T-helper 17 cell (primary cell): ENCODE measurements around the gene DLG2. TPM values are rescaled to one million over a fixed set of nuclear protein-coding genes. Genes with fewer than 3 reads are reported as not detected.
"Not testable (repeated sequence)": the region's sequence is repeated elsewhere in the genome, so short reads cannot be mapped to it uniquely, and the experiment has no call there.

Experiments used
- ATAC-seq: fragments of 150-1000 bp; cut with Tn5 transposase; 2 replicates; pipeline ENCODE4 v1.10.0; 2021; ENCODE audit warnings: mild to moderate bottlenecking, moderate library complexity
- DNase-seq, 3 donors: peaks; one replicate each; pipeline versions ENCODE4 v3.0.0 to v3.0.0-alpha.2; 2020 to 2021
- H3K9me3 ChIP-seq: one replicate; pipeline ENCODE4 v1.7.0; 2013; ENCODE audit warnings: low read length, mild to moderate bottlenecking; ENCODE audit not compliant: control insufficient read depth, poor library complexity, severe bottlenecking
- H3K27ac Mint-ChIP-seq: one replicate; pipeline ENCODE4 v1.8.0; 2022; ENCODE audit warnings: mild to moderate bottlenecking, moderate library complexity, mixed read lengths
- H3K27me3 Mint-ChIP-seq: one replicate; pipeline ENCODE4 v1.8.0; 2022; ENCODE audit warnings: mixed read lengths
- H3K36me3 Mint-ChIP-seq: one replicate; pipeline ENCODE4 v1.8.0; 2022; ENCODE audit warnings: low read depth, mixed read lengths
- H3K4me1 Mint-ChIP-seq: one replicate; pipeline ENCODE4 v1.8.0; 2022; ENCODE audit warnings: mild to moderate bottlenecking, mixed read lengths
- H3K4me3 Mint-ChIP-seq: one replicate; pipeline ENCODE4 v1.8.0; 2022; ENCODE audit warnings: mild to moderate bottlenecking, moderate library complexity, mixed read lengths
- total RNA-seq, 4 donors: library from RNA in 2 of 4; stranded (reverse) in 2 of 4; gene quantifications; one replicate each; pipeline ENCODE4 v1.2.3 and lab custom pipeline; 2022 to 2026

DLG2 gene
- total RNA-seq, 2 donors from 2014 or later: 1.0 to 2.2 TPM

GRCh38 chr11:85295694-85296271 is 331.4 kb downstream of the DLG2 start:
- ATAC-seq: no peak
- DNase-seq: no peak
- no peaks in the 10 kb centered on the region for H3K4me1 Mint-ChIP-seq
- H3K27ac Mint-ChIP-seq: no peak overlapping the region
- H3K36me3 Mint-ChIP-seq: no peaks in the 10 kb centered on the region
- no peak overlapping the region for H3K4me3 Mint-ChIP-seq
- no peaks in the 10 kb centered on the region for H3K9me3 ChIP-seq
- H3K27me3 Mint-ChIP-seq: no peaks in the 10 kb centered on the region

GRCh38 chr11:85281550-85281949 is 345.6 kb downstream of the DLG2 start:
- DNase-seq: no peak
- no peak overlapping the region for H3K27ac Mint-ChIP-seq
- no peaks in the 10 kb centered on the region for H3K36me3 Mint-ChIP-seq
- H3K4me3 Mint-ChIP-seq: no peak overlapping the region
- H3K9me3 ChIP-seq: no peaks in the 10 kb centered on the region
- no peaks in the 10 kb centered on the region for H3K27me3 Mint-ChIP-seq
- no peak for ATAC-seq
- H3K4me1 Mint-ChIP-seq: no peaks in the 10 kb centered on the region

- Mint-ChIP-seq H3K36me3 (no peaks in the 10 kb centered on the region), H3K27ac (no peak overlapping the region), H3K4me3 (no peak overlapping the region), H3K4me1 (no peaks in the 10 kb centered on the region), H3K27me3 (no peaks in the 10 kb centered on the region)
- ATAC-seq (no peak), DNase-seq (no peak)
- no peaks in the 10 kb centered on the region for H3K9me3 ChIP-seq
Observed at GRCh38 chr11:85279267-85279666, 347.9 kb downstream of the DLG2 start.

- H3K36me3 Mint-ChIP-seq: no peaks in the 10 kb centered on the region
- ATAC-seq (no peak), DNase-seq (no peak)
- no peaks in the 10 kb centered on the region for H3K4me1 Mint-ChIP-seq
- no peak overlapping the region for H3K27ac Mint-ChIP-seq
- H3K27me3 Mint-ChIP-seq: no peaks in the 10 kb centered on the region
- H3K4me3 Mint-ChIP-seq: no peak overlapping the region
- H3K9me3 ChIP-seq: no peaks in the 10 kb centered on the region
Observed at GRCh38 chr11:85277693-85278092, 349.5 kb downstream of the DLG2 start.

- no peaks in the 10 kb centered on the region for H3K9me3 ChIP-seq
- Mint-ChIP-seq H3K4me3 (no peak overlapping the region), H3K36me3 (no peaks in the 10 kb centered on the region), H3K27ac (no peak overlapping the region), H3K27me3 (no peaks in the 10 kb centered on the region), H3K4me1 (no peaks in the 10 kb centered on the region)
- ATAC-seq: no peak
- no peak for DNase-seq
Observed at GRCh38 chr11:85276332-85276731, 350.8 kb downstream of the DLG2 start.

GRCh38 chr11:85270315-85270714 is 356.8 kb downstream of the DLG2 start:
- not testable (repeated sequence) for ATAC-seq, H3K4me3 Mint-ChIP-seq, DNase-seq, H3K36me3 Mint-ChIP-seq, H3K4me1 Mint-ChIP-seq, H3K27me3 Mint-ChIP-seq, H3K9me3 ChIP-seq, H3K27ac Mint-ChIP-seq

- H3K27me3 Mint-ChIP-seq: no peaks in the 10 kb centered on the region
- no peaks in the 10 kb centered on the region for H3K36me3 Mint-ChIP-seq
- ATAC-seq: no peak
Observed at GRCh38 chr11:85269109-85269508, 358.0 kb downstream of the DLG2 start.

GRCh38 chr11:85266646-85267045 is 360.5 kb downstream of the DLG2 start:
- H3K9me3 ChIP-seq: no peaks in the 10 kb centered on the region
- H3K27ac Mint-ChIP-seq: no peak overlapping the region
- ATAC-seq (no peak), DNase-seq (no peak)
- no peaks in the 10 kb centered on the region for H3K36me3 Mint-ChIP-seq
- H3K27me3 Mint-ChIP-seq: no peaks in the 10 kb centered on the region
- H3K4me3 Mint-ChIP-seq: no peak overlapping the region
- no peaks in the 10 kb centered on the region for H3K4me1 Mint-ChIP-seq

More at GRCh38 chr11:85269109-85269508, 358.0 kb downstream of the DLG2 start:
- Mint-ChIP-seq H3K27ac (no peak overlapping the region), H3K4me3 (no peak overlapping the region), H3K4me1 (no peaks in the 10 kb centered on the region)
- no peak for DNase-seq
- no peaks in the 10 kb centered on the region for H3K9me3 ChIP-seq

GRCh38 chr11:85263328-85263727 is 363.8 kb downstream of the DLG2 start:
- H3K27ac Mint-ChIP-seq: no peak overlapping the region
- H3K36me3 Mint-ChIP-seq: no peaks in the 10 kb centered on the region
- DNase-seq: no peak
- H3K4me1 Mint-ChIP-seq: no peaks in the 10 kb centered on the region
- no peak overlapping the region for H3K4me3 Mint-ChIP-seq
- H3K9me3 ChIP-seq: no peaks in the 10 kb centered on the region
- H3K27me3 Mint-ChIP-seq: no peaks in the 10 kb centered on the region
- no peak for ATAC-seq

- Mint-ChIP-seq H3K4me3 (no peak overlapping the region), H3K27ac (no peak overlapping the region), H3K27me3 (no peaks in the 10 kb centered on the region), H3K4me1 (no peaks in the 10 kb centered on the region), H3K36me3 (no peaks in the 10 kb centered on the region)
- DNase-seq (no peak), ATAC-seq (no peak)
- H3K9me3 ChIP-seq: no peaks in the 10 kb centered on the region
Observed at GRCh38 chr11:85257837-85258236, 369.3 kb downstream of the DLG2 start.

GRCh38 chr11:85256433-85256832 is 370.7 kb downstream of the DLG2 start:
- no peaks in the 10 kb centered on the region for H3K9me3 ChIP-seq
- DNase-seq (no peak), ATAC-seq (no peak)
- H3K27me3 Mint-ChIP-seq: no peaks in the 10 kb centered on the region
- no peak overlapping the region for H3K4me3 Mint-ChIP-seq
- no peak overlapping the region for H3K27ac Mint-ChIP-seq
- H3K36me3 Mint-ChIP-seq: no peaks in the 10 kb centered on the region
- no peaks in the 10 kb centered on the region for H3K4me1 Mint-ChIP-seq

GRCh38 chr11:85249482-85249881 is 377.7 kb downstream of the DLG2 start:
- Mint-ChIP-seq H3K36me3 (no peaks in the 10 kb centered on the region), H3K27ac (no peak overlapping the region)
- no peaks in the 10 kb centered on the region for H3K9me3 ChIP-seq

GRCh38 chr11:85247797-85248196 is 379.3 kb downstream of the DLG2 start:
- Mint-ChIP-seq H3K27me3 (no peaks in the 10 kb centered on the region), H3K4me3 (no peak overlapping the region), H3K36me3 (no peaks in the 10 kb centered on the region), H3K27ac (no peak overlapping the region), H3K4me1 (no peaks in the 10 kb centered on the region)
- ATAC-seq (no peak), DNase-seq (no peak)
- no peaks in the 10 kb centered on the region for H3K9me3 ChIP-seq

More at GRCh38 chr11:85249482-85249881, 377.7 kb downstream of the DLG2 start:
- Mint-ChIP-seq H3K4me1 (no peaks in the 10 kb centered on the region), H3K4me3 (no peak overlapping the region), H3K27me3 (no peaks in the 10 kb centered on the region)
- DNase-seq (no peak), ATAC-seq (no peak)

- DNase-seq: no peak
- Mint-ChIP-seq H3K36me3 (no peaks in the 10 kb centered on the region), H3K27ac (no peak overlapping the region), H3K27me3 (no peaks in the 10 kb centered on the region), H3K4me3 (no peak overlapping the region), H3K4me1 (no peaks in the 10 kb centered on the region)
- ATAC-seq: no peak
- H3K9me3 ChIP-seq: no peaks in the 10 kb centered on the region
Observed at GRCh38 chr11:85238906-85239305, 388.2 kb downstream of the DLG2 start.
